ENCODE measurements around the gene PPARG. TPM values are rescaled to one million over a fixed set of nuclear protein-coding genes. Genes with fewer than 3 reads are reported as not detected.
A peak's percentile ranks its signal among the peaks of the same experiment; 100 is the strongest.

Gene PPARG
- polyA plus RNA-seq, 1 donor (not counting 4 experiments of a cell fraction or from before 2014, with no cell fraction given) = 3.1 TPM

DNA sequence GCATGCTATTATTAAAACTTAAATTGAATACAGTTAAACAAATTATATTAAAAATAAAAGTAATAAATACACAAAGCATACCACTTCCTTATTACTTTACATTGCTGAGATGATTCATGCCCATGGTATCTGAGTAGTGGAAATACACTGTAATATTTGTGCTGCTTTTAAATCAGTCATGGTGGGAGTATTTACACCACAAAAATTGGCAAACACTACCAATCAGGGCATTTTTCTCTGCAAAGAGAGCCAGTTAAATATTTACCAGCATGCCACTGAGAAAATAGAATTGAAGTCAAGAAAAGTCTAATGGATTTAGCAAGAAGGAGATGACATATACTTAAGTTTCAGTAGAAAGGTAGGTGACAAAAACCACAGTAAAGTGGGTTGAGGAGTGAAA, 19.6 kb downstream of the PPARG start:
- Histone ChIP-seq H3K4me1 (ENCODE audit: control insufficient read depth, extremely low read depth, insufficient read depth, low read length) (peaks cover 21% of the 10 kb centered on the region), H3K79me2 (ENCODE audit: control insufficient read depth, insufficient read depth, low read length) (no peaks in the 10 kb centered on the region), H2AFZ (ENCODE audit: control insufficient read depth, low read length) (no peak overlapping the region), H3K4me3 (ENCODE audit: control insufficient read depth in 2 of 3, extremely low read depth in 1 of 3, insufficient read depth in 2 of 3, low read depth in 1 of 3, low read length in 3 of 3) (no peak overlapping the region), H3K36me3 (ENCODE audit: control insufficient read depth in 2 of 2, extremely low read depth in 1 of 2, insufficient read depth in 2 of 2, low read length in 2 of 2) (no peaks in the 10 kb centered on the region), H3K27me3 (ENCODE audit: control insufficient read depth, extremely low read depth, insufficient read depth, low read length) (no peaks in the 10 kb centered on the region), H3K27ac (ENCODE audit: control insufficient read depth, insufficient read depth, low read length) (peak overlapping the region; percentile 41), H4K20me1 (ENCODE audit: control insufficient read depth, extremely low read depth, insufficient read depth, low read length) (no peaks in the 10 kb centered on the region), H3K4me2 (ENCODE audit: control insufficient read depth, extremely low read depth, insufficient read depth, low read depth, low read length) (no peak overlapping the region), H3K9me3 (ENCODE audit: control insufficient read depth, low read depth, low read length) (peaks cover 1% of the 10 kb centered on the region), H3K9ac (ENCODE audit: control insufficient read depth, extremely low read depth, insufficient read depth, low read length) (no peak overlapping the region), H3K9me1 (ENCODE audit: control insufficient read depth, extremely low read depth, insufficient read depth, low read length) (no peaks in the 10 kb centered on the region)
- FAIRE-seq (no peak), DNase-seq (ENCODE audit: low read depth, low spot score) (peak; percentile 33)
- dilution Hi-C loops (cut with MboI; ENCODE audit: extremely low pct_ligation_motif_present, low sequenced_read_pairs) = no loop called here
- no peak for TF ChIP-seq EZH2 (IDR thresholded peaks at IDR 0.05; ENCODE audit: low read length)
- TF ChIP-seq, protein P1, sequence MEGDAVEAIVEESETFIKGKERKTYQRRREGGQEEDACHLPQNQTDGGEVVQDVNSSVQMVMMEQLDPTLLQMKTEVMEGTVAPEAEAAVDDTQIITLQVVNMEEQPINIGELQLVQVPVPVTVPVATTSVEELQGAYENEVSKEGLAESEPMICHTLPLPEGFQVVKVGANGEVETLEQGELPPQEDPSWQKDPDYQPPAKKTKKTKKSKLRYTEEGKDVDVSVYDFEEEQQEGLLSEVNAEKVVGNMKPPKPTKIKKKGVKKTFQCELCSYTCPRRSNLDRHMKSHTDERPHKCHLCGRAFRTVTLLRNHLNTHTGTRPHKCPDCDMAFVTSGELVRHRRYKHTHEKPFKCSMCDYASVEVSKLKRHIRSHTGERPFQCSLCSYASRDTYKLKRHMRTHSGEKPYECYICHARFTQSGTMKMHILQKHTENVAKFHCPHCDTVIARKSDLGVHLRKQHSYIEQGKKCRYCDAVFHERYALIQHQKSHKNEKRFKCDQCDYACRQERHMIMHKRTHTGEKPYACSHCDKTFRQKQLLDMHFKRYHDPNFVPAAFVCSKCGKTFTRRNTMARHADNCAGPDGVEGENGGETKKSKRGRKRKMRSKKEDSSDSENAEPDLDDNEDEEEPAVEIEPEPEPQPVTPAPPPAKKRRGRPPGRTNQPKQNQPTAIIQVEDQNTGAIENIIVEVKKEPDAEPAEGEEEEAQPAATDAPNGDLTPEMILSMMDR (optimal IDR thresholded peaks at IDR 0.05 in 1 of 3, IDR thresholded peaks at IDR 0.05 in 1 of 3, conservative IDR thresholded peaks at IDR 0.05 in 1 of 3; ENCODE audit: extremely low read depth in 1 of 3, insufficient read depth in 2 of 3, low read length in 3 of 3) = no peak

DNA sequence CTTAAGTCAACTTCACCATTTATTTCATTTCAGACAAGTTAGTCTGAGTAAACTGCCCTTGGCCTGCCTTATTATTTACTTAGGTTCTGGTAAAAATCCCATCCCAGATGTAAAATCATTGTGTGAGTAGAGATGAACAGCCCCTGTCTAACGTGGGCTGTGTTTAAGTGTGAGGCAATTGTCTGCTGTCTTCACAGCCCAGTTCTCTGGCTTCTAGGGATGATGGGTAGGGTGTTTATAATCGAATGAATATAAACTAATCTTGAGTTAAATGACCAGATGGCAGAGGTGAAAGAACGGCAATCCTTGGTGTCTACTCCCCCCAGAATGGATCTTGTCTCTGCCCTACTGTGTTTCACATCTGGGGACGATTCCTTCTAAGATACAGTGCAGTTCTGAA, 20.8 kb downstream of the PPARG start:
- dilution Hi-C loops (cut with MboI; ENCODE audit: extremely low pct_ligation_motif_present, low sequenced_read_pairs) = no loop called here
- H3K27ac ChIP-seq (ENCODE audit: control insufficient read depth, insufficient read depth, low read length) = no peak overlapping the region

More for the DNA sequence above, 20.8 kb downstream of the PPARG start:
- H4K20me1 ChIP-seq (ENCODE audit: control insufficient read depth, extremely low read depth, insufficient read depth, low read length) = no peaks in the 10 kb centered on the region
- DNase-seq (ENCODE audit: low read depth, low spot score) = no peak
- no peak overlapping the region for H2AFZ ChIP-seq (ENCODE audit: control insufficient read depth, low read length)
- H3K4me1 ChIP-seq (ENCODE audit: control insufficient read depth, extremely low read depth, insufficient read depth, low read length) = peaks cover 21% of the 10 kb centered on the region
- H3K4me3 ChIP-seq (ENCODE audit: control insufficient read depth in 2 of 3, extremely low read depth in 1 of 3, insufficient read depth in 2 of 3, low read depth in 1 of 3, low read length in 3 of 3) = no peak overlapping the region
- H3K9ac ChIP-seq (ENCODE audit: control insufficient read depth, extremely low read depth, insufficient read depth, low read length) = no peak overlapping the region
- no peaks in the 10 kb centered on the region for H3K27me3 ChIP-seq (ENCODE audit: control insufficient read depth, extremely low read depth, insufficient read depth, low read length)
- H3K36me3 ChIP-seq (ENCODE audit: control insufficient read depth in 2 of 2, extremely low read depth in 1 of 2, insufficient read depth in 2 of 2, low read length in 2 of 2) = no peaks in the 10 kb centered on the region
- no peak overlapping the region for H3K4me2 ChIP-seq (ENCODE audit: control insufficient read depth, extremely low read depth, insufficient read depth, low read depth, low read length)
- no peak for FAIRE-seq
- TF ChIP-seq, protein P1 (optimal IDR thresholded peaks at IDR 0.05 in 1 of 3, IDR thresholded peaks at IDR 0.05 in 1 of 3, conservative IDR thresholded peaks at IDR 0.05 in 1 of 3; ENCODE audit: extremely low read depth in 1 of 3, insufficient read depth in 2 of 3, low read length in 3 of 3) = no peak
- no peak for TF ChIP-seq EZH2 (IDR thresholded peaks at IDR 0.05; ENCODE audit: low read length)
- no peaks in the 10 kb centered on the region for H3K9me1 ChIP-seq (ENCODE audit: control insufficient read depth, extremely low read depth, insufficient read depth, low read length)
- H3K9me3 ChIP-seq (ENCODE audit: control insufficient read depth, low read depth, low read length) = peaks cover 1% of the 10 kb centered on the region
- no peaks in the 10 kb centered on the region for H3K79me2 ChIP-seq (ENCODE audit: control insufficient read depth, insufficient read depth, low read length)
